KBM-7 (cell line): Measurements from ENCODE around the gene APPL2.
"Not testable (repeated sequence)": the region's sequence is repeated elsewhere in the genome, so short reads cannot be mapped to it uniquely, and the experiment has no call there.

Experiments
- DNase-seq: peaks from one replicate; pipeline ENCODE4 v3.0.0-alpha.2; 2015
- in situ Hi-C: fragments of 300-500 bp; cut with MboI; formaldehyde crosslinking; loops from 2 replicates; pipeline ENCODE4 v1.14.3; 2020; ENCODE audit warnings: low sequenced_read_pairs, low pct_unique_long_range_greater_than_20kb, mixed read lengths

The APPL2 gene

DNA sequence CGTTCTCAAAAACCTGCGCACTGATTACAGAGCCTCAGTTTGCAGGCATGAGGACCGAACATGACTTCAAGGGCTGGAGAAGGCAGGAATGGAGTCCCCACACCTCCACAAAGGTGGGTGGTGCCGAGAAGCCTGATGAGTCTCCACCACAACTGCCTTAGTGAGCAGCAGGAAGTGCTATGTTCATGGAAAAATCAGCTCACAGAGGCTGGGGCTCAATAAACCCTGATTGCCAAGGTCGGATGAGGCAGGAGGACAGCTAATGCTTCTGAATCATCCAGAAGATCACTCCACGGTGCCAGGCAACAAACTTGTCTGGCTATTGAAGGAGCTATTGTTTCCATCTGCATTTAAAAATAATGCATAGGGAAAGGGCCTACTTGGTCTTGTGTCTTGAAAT lies 31.1 kb downstream of the APPL2 start:
- DNase-seq: no peak
- in situ Hi-C loops: no loop called here

- DNase-seq: no peak
- in situ Hi-C loops: no loop called here
These were observed 31.8 kb downstream of the APPL2 start for GRCh38 chr12:105204127-105204526.

DNA sequence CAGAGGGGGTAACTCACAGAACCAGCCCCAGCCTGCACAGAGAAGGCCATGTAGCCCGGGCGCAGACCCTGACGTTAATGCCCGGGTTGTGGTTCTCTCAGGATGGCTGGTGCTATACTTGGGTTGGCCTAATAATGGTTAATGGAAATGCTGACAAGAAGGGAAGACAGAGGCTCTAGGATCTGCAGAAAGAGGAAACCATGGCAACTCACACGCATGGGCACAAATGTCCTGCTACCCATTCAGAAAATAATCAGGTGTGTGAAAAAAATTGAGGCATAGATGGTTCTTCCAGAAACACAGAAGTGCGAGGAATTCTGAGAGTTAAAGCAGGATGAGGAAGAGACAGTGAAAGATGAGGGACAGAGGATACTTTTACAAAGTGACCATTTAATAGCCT lies 33.8 kb downstream of the APPL2 start:
- no peak for DNase-seq
- in situ Hi-C loops: no loop called here

- in situ Hi-C loops: no loop called here
- DNase-seq: no peak
These were observed 34.7 kb downstream of the APPL2 start for GRCh38 chr12:105201299-105201698.

DNA sequence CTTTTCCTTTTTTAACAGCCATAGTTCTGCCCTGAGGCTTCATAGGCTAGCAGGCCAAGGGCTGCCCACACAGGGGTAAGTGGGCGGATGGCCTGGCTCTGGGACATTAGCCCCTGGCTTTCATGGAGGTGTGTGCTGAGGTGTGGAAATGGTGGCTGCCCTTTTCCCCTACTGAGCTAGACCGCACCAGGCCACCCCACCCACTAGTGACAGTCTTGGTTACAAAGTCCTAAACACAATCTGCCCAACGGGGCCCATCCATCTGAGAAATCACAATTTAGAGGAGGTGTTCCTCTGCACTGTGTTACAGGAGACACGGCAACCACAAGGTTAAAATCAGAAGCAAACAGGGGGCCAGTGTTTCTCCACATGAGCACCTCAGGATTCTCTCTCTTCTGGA lies 35.6 kb downstream of the APPL2 start:
- in situ Hi-C loops: no loop called here
- DNase-seq: no peak

GRCh38 chr12:105198961-105199360 lies 37.0 kb downstream of the APPL2 start:
- in situ Hi-C loops: no loop called here
- no peak for DNase-seq

DNA sequence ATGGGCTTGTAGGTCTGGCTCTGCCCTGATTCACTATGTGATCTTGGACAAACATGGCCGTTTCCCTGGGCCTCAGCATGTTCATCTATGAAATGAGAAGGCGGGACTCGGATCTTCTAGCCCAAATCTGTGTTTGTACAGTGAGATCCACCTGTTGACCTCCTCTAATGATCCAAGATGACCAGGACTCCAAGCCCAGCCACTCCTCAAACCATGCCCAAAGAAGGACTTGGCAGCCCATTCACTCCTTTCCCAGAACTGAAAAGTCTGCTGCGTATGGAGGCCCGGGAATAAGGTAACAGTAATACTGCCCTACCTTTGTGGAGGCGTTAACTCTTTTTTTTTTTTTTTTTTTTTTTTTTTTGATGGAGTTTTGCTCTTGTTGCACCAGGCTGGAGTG lies 39.9 kb downstream of the APPL2 start:
- DNase-seq: no peak
- in situ Hi-C loops: no loop called here

- no peak for DNase-seq
- in situ Hi-C loops: no loop called here
These were observed 41.0 kb downstream of the APPL2 start for GRCh38 chr12:105194947-105195346.

DNA sequence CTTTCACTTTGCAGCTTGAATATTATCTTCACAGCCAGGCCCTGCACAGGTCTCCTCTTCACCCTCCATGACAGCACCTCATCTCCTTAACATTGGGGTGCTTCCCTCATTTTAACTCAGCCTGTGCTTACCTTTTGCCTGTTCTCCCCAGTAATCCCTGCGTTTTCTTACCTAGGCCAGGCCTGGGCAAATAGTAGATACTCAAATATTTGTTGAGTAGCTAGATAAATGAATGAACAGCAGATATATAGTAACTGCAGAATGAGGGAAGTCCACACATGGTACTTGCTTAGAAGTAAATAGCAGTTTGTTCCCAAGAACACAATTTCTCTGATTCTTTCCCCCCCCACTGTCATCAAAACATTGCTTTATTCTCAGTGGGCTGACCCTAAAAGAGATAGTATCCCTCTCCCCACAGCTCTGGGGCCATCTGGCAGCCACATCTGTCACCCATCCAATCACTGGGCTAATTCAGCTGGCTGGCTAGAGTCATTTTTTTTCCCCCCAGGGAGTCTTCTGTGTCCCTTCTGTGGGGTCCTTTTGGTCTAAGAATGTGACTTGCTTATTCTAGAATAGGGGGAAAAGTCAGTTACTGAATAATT lies 43.2 kb downstream of the APPL2 start:
- no peak for DNase-seq
- in situ Hi-C loops: no loop called here

DNA sequence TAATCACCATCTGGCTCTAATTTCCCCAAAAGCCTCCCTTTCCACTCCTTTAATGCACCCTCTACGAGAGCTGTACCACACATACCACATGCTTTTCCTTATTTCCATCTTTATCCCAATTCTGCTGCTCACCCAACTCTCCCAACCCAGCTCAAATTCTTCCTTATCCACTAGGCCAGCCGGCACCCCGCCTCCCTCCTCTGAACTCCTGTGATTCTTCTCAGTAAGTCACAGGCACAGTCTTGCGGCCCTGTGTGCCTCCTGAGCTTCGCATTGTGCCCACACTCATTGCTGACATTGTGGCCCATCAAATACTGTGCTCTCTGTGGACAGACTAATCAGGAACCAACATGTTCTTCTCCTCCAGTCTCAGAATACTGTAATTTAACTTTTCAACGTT lies 45.4 kb downstream of the APPL2 start:
- in situ Hi-C loops: no loop called here
- DNase-seq: no peak

DNA sequence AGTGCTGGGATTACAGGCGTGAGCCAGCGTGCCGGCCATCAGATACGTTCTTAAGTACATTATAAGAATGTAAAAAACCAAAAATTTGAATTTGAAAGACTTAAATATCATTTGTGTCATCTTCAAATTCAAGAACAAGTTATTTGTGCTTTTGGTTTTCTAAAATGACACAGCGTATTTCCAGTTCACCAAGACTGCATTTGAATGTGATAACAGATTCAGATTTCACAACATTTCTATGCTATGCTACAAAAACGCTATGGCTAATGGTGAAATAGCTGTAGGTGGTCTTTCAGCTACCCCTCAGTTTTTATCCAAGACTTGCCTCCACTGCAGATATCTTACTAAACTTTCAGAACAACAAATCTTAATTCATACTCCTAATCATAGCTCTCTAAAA lies 46.7 kb downstream of the APPL2 start:
- in situ Hi-C loops: no loop called here
- DNase-seq: no peak

DNA sequence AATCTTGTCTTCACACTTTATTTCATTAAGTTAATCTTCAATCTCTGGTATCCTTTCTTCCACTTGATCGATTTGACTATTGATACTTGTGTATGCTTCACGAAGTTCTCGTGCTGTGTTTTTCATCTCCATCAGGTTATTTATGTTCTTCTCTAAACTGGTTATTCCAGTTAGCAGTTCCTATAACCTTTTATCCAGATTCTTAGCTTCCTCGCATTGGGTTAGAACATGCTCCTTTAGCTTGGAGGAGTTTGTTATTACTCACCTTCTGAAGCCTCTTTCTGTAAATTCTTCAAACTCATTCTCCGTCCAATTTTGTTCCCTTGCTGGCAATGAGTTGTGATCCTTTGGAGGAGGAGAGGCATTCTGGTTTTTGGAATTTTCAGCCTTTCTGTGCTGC lies 52.0 kb downstream of the APPL2 start:
- DNase-seq, in situ Hi-C loops: not testable (repeated sequence)

- in situ Hi-C loops, DNase-seq: not testable (repeated sequence)
These were observed 52.6 kb downstream of the APPL2 start for GRCh38 chr12:105183406-105183805.

DNA sequence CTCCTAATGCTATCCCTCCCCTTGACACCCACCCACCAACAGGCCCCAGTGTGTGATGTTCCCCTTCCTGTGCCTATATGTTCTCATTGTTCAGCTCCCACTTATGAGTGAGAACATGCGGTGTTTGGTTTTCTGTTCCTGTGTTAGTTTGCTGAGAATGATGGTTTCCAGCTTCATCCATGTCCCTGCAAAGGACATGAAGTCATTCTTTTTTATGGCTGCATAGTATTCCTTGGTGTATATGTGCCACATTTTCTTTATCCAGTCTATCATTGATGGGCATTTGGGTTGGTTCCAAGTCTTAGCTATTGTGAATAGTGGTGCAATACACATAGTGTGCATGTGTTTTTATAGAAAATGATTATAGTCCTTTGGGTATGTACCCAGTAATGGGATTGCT lies 56.9 kb downstream of the APPL2 start:
- in situ Hi-C loops, DNase-seq: not testable (repeated sequence)

- no peak for DNase-seq
- in situ Hi-C loops: no loop called here
These were observed 58.8 kb downstream of the APPL2 start for GRCh38 chr12:105177208-105177607.

DNA sequence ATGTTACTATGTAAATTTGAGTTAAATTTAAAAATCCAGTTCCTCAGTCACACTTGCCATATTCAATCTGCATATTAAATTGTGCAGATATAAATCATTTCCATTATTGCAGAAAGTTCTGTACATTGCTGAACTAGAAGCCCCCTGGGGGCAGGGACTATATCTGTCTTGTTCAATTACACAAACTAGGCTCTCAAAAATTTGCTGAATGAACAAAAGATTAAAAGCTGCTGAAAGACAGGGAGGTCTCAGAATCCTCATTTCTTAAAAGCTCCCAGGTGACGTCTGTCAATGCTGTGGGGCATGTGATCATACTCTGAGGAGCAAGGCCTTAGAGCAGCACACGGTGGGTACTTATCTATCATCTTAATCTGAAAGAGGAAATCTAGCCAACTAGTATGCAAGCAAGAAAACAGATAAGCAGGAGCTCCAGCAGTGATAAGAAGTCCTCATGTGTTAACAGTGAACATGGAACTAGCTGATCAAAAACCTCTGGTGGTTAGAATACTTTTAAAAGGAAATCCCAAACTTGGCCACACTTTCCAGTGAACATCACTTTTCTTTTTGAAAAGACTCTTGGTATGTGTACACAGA lies 60.5 kb downstream of the APPL2 start:
- in situ Hi-C loops: no loop called here
- DNase-seq: no peak

GRCh38 chr12:105171691-105172436 lies 64.1 kb downstream of the APPL2 start:
- in situ Hi-C loops: no loop called here
- DNase-seq: no peak

GRCh38 chr12:105170139-105170538 lies 65.8 kb downstream of the APPL2 start:
- no peak for DNase-seq
- in situ Hi-C loops: no loop called here

- no peak for DNase-seq
- in situ Hi-C loops: no loop called here
These were observed 68.0 kb downstream of the APPL2 start for GRCh38 chr12:105168006-105168405.

GRCh38 chr12:105167346-105167745 lies 68.6 kb downstream of the APPL2 start:
- in situ Hi-C loops: no loop called here

DNA sequence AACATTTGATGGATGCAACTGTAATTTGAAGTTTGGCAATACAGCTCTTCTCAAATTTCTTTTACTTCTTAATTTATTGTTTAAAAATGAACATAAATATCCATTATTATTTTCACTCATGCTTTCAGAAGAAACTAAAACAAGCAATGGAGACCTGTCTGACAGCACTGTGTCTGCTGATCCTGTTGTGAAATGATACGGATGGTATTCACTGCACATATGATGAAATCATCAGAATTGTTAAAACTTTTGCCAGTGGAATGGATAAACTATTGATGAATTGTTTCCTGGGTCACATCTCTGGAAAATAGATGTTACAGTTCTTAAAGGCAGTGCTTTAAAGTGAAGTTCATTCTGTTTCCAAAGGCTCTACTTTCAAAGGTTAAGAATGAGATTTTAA lies 69.2 kb downstream of the APPL2 start:
- DNase-seq: no peak
- in situ Hi-C loops: no loop called here

More at GRCh38 chr12:105167346-105167745, 68.6 kb downstream of the APPL2 start:
- no peak for DNase-seq
